ENCODE measurements around the gene ARMCX2. TPM values are rescaled to one million over a fixed set of nuclear protein-coding genes. Genes with fewer than 3 reads are reported as not detected.

Gene ARMCX2
- 26.1 and 39.5 TPM in 2 replicates for total RNA-seq

DNA sequence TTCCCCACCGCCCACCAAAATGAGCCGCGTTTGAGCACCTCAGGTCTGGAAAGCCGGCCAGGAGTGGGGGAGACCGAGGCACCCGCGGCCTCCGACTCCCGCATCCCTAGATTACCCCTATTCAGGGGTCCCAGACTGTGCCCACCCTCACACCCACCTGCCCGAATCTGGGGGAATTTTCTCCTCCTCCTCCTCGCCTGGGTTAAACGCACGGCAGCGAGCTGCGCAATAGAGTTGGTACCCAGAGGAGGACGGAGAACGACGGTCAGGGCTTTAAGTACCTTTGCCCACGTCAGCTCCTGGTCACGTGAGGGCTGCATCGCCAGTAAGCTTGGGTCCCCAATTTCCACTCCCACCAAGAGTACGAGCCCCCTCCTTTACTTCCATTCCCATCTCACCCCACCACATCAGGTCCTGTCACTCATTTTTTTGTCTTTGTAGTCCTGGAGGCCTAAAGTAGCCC lies at the start of gene ARMCX2:
TSS of gene ARMCX2 (minus strand) at position 250 of the 463 bp plus-strand sequence. CDS start 2,262 bp downstream, outside the sequence.

DNA sequence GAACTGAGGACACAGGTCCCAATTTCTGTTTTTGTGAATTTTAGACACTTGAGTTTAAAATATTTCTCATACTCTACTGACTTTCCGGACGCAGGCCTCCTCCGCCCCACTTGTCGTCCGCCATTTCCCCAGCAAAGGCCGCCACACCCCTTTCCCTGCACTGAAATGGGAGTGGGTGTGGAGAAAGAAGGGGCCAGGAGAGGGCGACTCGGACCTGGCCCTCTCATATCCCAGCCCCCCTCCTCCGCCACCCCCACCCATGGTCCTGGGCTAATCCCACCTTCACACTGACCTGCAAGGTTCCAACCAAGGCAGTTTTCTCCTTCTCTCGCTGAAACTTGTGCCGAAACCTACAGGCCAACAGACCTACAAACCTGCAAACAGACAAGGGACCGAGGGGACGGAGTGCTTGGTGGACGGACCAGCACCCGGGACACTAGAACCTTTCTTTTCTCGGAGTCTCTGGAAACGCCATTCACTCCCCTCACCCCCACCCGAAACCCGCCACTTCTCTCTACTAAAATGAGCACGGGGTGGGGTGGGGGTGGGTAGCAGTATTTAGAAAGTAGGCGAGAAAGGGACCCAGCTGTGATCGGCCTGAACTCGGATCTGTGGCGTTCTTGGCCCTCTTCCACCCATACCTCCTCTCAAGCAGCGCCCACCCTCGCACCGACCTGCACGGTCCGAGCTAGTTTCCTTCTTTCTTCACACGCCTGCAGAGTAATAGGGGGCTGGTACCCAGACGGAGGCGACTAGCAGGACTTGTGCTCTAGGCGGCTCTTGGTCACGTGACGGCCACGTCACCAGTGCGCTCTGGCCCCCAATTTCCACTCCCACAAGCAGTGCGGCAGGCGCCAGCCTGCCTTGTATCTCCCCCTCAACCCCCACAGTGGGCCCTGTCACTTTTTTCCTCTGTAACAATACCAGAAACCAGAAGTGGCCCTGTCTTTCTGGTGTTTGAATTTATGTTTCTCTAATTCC lies 42.1 kb downstream of the ARMCX2 start, which contains the start of gene ARMCX6:
TSS of gene ARMCX6 (minus strand) at position 790 of the 981 bp plus-strand sequence. CDS start 1,380 bp downstream, outside the sequence.

Small RNAs within 50 kb of the gene (small RNA-seq; reads per million reads assigned to genes)
- 0.58 reads per million, percentile 37 among the genes with 10 or more reads in this experiment for gene RNU6-30P
- gene RNU6-587P: not detected

Other genes with a start within 250 kb of the ARMCX2 start
- 5.2 and 5.7 TPM in 2 replicates for gene ARMCX4, start 174.4 kb downstream of the ARMCX2 start, total RNA-seq
- gene ARMCX1, start 109.3 kb downstream of the ARMCX2 start, total RNA-seq: 23.8 and 26.2 TPM in 2 replicates
- 38.5 and 40.3 TPM in 2 replicates for gene ARMCX6, start 41.9 kb downstream of the ARMCX2 start, total RNA-seq
- 44.4 and 47.6 TPM in 2 replicates for gene ARMCX3, start 36.7 kb downstream of the ARMCX2 start, total RNA-seq

Data from vein endothelial cell (primary cell).